GM18907 (cell line): ENCODE results near the gene KLK12.
"Not testable (repeated sequence)": the region's sequence is repeated elsewhere in the genome, so short reads cannot be mapped to it uniquely, and the experiment has no call there.

Experiments
- ATAC-seq: cut with Tn5 transposase; IDR thresholded peaks from one replicate; pipeline ENCODE4 v1.9.1; 2021; ENCODE audit warnings: mild to moderate bottlenecking, moderate library complexity; ENCODE audit not compliant: unreplicated experiment

KLK12 gene

GRCh38 chr19:51016798-51017683 is 17.8 kb downstream of the KLK12 start:
- no peak for ATAC-seq

DNA sequence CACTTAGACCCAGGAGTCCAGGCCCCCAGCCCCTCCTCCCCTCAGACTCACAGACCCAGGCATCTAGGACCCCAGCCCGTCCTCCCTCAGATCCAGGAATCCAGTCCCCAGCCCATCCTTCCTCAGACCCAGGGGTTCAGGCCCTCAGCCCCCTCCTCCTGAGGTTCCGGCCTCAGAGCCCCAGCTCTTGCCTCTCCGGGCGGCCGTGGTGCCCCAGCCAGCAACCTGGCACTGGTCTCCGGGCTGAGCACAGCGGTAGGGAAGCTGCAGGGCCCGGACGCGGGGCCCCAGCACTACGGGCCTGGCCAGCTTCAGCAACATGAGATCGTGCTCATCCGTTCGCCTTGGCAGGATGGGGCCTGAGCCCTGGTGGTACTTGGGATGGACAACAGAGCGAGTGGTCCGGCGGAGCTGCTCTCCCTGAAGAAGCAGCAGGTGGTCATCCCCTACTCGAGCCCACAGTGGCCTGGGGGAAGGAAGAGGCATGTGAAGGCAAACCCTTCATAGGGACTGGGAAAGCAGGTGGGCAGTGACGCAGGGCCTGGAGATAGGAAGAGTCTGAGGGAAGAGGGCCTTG is 19.0 kb downstream of the KLK12 start:
- ATAC-seq, result no peak

DNA sequence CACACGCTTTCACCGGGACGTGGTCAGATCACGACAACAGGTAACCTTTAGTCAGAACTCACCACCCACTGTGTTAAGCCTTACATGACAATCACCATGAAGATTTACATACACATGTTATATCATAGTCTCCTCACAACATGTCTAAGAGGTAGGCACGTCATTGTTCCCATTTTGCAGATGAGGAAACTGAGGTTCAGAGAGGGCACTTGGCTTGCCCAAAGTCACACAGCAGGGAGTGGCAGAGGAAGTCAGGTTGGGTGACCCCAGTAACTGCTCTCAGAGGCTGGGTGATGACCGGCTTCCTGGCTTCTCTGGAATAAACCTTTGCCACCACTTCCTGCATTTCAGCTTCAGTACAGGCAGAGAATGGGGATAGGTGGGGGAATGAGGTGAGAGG is 20.6 kb downstream of the KLK12 start:
- ATAC-seq, result no peak

GRCh38 chr19:51012661-51013190 is 22.1 kb downstream of the KLK12 start:
- ATAC-seq, result no peak

DNA sequence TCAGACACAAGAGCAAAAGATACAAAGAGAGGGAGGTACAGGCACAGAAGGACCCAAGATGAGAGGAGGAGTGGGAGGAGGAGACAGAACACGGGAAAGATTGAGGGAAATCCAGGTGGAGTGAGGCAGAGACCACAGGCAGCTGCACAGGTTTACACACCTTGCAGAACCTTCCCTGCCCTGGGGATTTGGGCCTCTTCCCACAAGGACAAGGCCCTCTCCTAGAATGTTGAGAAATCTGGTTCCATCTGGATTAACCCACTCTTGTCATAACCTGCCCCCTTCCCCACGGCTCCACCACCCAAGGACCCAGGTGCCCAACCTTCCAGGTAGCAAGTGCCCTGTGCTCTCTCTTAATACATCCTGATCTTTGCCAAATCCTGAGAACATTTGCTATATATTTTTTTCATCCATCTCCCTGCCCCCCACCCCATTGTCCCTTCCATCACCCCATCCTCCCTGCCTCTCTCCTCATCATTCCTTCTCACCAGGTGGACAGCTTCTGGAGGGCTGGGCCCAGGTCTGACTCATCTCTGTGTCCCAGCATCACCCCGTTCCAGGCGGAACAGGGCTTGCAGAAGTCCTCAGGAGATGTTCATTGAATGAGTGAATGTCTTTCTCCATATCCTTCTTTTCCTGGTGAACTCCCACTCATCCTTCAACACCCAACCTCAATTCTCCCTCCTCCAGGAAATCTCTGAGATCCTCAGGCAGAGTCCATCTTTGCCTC is 24.6 kb downstream of the KLK12 start:
- ATAC-seq, result no peak

- ATAC-seq, result no peak
Measured at GRCh38 chr19:51009061-51009891, 25.5 kb downstream of the KLK12 start.

DNA sequence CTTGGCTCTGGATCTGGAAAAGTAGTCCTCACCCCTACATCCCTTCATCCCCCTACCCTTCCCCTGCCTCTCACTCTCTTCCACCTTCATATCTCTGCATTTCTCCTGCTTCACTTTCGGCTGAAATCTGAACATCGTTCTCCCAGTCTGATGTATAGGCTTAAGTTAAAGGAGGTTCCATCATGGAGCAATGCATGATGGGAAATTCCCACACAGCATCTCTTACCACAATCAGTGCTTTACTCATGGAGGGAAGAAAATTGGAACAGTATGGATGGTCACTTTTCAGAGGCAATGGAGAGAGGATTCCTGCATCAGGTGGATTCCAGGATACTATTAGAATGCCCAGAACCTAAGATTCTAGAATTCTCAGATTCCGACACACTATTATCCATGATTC is 27.3 kb downstream of the KLK12 start:
- ATAC-seq, result no peak

GRCh38 chr19:51006406-51006805 is 28.4 kb downstream of the KLK12 start:
- no peak for ATAC-seq

DNA sequence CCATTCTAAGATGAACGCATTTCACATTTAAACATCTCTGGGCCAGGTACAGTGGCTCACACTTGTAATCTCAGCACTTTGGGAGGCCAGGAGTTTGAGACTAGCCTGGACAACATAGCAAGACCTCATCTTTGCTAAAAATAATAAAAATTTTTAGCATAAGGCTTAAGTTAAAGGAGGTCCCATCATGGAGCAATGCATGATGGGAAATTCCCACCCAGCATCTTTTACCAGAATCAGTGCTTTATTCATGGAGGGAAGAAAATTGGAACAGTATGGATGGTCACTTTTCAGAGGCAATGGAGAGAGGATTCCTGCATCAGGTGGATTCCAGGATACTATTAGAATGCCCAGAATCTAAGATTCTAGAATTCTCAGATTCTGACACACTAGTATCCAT is 29.6 kb downstream of the KLK12 start:
- no peak for ATAC-seq

- no peak for ATAC-seq
Measured at GRCh38 chr19:51003316-51003715, 31.5 kb downstream of the KLK12 start.

DNA sequence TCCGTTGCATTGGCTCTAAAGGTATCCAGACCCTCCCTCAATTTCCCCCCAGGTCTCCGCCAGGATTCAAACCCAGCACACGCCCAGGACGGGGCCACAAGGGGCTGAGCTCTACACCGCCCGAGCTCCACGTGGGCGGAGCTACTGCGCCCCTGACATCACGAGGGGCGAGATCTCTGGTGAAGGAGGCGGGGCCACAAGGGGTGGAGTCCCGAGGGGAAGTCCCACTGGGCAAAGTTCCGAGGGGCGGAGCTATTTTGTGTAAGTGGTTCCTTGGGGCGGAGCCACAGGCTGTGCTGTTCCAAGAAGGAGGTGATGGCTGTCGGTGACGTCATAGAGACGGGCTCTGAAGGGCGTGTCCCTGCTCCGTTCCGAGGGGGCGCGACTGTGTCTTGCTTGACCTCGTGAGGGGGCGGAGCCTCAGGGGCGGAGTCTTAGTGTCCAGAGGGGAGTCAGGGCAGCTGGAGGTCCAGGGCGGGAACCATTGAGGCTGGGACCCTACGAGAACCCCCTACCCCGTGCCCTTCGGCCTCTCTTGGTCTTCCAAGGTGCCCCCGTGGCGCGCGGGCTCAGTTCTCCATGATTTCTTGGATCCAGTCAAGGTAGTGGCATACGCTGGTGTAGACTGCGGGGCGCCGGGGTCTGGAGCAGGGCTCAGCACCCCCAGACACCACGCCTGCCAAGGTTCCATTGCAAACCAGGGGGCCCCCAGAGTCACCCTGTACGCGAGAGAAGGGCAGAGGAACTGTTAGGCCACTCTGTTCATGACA is 32.1 kb downstream of the KLK12 start:
- ATAC-seq, result no peak

GRCh38 chr19:51002089-51002532 is 32.7 kb downstream of the KLK12 start:
- no peak for ATAC-seq

GRCh38 chr19:51001515-51001914 is 33.3 kb downstream of the KLK12 start, which contains the start of gene KLK8:
KLK8 (minus strand) TSS chr19:51001604; CDS start chr19:51001167, 437 bp downstream.
- no peak for ATAC-seq

GRCh38 chr19:51000981-51001380 is 33.8 kb downstream of the KLK12 start:
- ATAC-seq, result no peak

GRCh38 chr19:51000426-51000825 is 34.4 kb downstream of the KLK12 start:
- no peak for ATAC-seq

GRCh38 chr19:50998686-50999085 is 36.1 kb downstream of the KLK12 start:
- ATAC-seq, result no peak

DNA sequence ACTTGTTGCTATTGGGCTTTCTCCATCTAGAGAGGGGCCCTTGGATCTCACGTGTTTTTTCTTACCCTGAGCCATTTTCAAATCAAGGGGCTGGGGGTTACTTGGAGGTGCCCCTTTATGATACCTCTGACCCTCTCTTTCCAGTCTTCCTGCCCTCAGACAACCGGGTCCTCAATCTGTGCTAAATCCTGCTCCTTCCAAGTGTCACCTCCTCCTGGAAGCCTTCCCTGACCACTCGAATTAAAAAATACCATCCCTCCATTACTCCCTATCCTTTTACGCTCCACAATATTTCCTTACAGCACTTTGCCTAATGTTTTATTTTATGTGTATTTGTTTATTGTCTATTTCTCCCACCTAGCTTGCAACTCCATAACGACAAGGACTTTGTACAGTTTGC is 36.7 kb downstream of the KLK12 start:
- no peak for ATAC-seq

GRCh38 chr19:50994129-50994528 is 40.7 kb downstream of the KLK12 start:
- ATAC-seq, result no peak

DNA sequence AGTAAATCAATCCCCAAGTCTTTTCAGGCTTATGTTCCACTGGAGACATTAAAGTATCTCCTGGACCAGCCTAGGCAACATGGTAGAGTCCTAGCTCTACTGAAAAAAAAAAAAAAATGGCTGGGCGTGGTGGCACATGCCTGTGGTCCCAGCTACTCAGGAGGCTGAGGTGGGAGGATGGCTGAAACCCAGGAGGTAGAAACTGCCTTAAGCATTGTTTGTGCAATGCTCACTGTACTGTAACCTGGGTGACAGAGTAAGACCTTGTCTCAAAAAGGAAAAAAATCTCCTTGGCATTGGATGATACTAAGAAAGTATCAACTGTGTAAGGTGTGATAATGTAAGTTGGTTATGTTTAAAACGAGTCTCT is 42.2 kb downstream of the KLK12 start:
- ATAC-seq, result no peak

- not testable (repeated sequence) for ATAC-seq
Measured at GRCh38 chr19:50984416-50984815, 50.4 kb downstream of the KLK12 start.
